GM20000 (cell line): ENCODE results near the gene HECTD2.
"Not testable (repeated sequence)": the region's sequence is repeated elsewhere in the genome, so short reads cannot be mapped to it uniquely, and the experiment has no call there.

ENCODE experiments used
- DNase-seq: peaks from one replicate; pipeline ENCODE4 v3.0.0; 2012; ENCODE audit warnings: low spot score
- CTCF ChIP-seq: IDR thresholded peaks from 2 replicates; pipeline ENCODE4 v1.5.1; 2012; ENCODE audit warnings: mild to moderate bottlenecking, control low read depth; ENCODE audit errors: extremely low read depth, missing control alignments

HECTD2 gene

GRCh38 chr10:91374052-91374451 is 36.1 kb upstream of the HECTD2 start:
- DNase-seq = no peak
- no peak for TF ChIP-seq CTCF

DNA sequence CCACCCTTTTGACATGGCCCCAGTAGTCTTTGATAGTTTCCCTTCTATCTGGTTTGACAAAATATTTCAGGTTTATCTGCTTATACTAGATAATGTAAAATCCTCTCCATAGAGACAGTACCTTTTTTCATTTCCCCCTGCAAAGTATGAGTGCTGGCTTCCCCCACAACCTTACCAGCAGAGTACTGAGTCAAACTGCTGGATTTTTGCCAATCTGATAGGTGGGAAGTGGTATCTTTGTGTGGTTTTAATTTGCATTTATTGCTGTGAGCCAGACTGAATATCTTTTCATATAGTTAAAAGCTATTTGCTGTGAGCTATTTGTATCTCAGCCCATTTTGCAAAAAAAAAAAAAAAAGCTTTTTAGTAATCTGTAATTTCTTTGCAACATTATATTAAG is 32.1 kb upstream of the HECTD2 start:
- TF ChIP-seq CTCF = no peak
- DNase-seq = no peak

- TF ChIP-seq CTCF = no peak
Observed at GRCh38 chr10:91380873-91381256, 29.3 kb upstream of the HECTD2 start.

GRCh38 chr10:91381257-91381891 is 28.8 kb upstream of the HECTD2 start:
- no peak for DNase-seq
- no peak for TF ChIP-seq CTCF

More at GRCh38 chr10:91380873-91381256, 29.3 kb upstream of the HECTD2 start:
- no peak for DNase-seq

DNA sequence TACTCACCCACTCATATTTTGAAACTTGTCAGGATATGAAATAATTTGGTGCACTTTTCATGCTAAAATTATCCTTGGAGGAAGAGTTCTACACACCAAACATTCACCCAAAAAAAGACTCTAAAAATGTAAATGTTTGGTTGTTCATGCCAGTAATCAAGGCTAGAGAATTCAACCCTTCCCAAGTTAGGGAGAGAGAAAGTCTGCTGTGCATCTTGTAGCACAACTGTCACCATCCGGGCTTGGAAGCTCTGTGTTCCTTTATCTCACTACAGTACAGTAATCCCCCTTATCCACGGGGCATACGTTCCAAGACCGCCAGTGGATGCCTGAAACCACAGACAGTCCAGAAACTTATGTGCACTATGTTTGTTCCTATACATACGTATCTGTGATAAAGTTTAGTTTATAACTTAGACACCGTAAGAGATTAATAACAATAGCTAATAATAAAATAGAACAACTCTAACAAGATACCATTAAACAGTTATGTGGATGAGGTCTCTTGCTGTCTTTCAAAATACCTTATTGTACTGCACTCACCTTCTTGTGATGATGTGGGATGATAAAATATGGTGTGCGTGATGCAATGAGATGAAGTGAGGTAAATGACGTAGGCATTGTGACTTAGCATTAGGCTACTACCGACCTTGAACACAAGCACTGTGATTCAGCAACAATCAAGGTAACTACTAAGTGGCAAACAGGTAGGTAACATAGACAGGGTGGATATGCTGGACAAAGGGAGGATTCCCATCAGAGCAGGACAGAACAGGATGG is 24.6 kb upstream of the HECTD2 start:
- TF ChIP-seq CTCF = no peak
- DNase-seq = no peak

DNA sequence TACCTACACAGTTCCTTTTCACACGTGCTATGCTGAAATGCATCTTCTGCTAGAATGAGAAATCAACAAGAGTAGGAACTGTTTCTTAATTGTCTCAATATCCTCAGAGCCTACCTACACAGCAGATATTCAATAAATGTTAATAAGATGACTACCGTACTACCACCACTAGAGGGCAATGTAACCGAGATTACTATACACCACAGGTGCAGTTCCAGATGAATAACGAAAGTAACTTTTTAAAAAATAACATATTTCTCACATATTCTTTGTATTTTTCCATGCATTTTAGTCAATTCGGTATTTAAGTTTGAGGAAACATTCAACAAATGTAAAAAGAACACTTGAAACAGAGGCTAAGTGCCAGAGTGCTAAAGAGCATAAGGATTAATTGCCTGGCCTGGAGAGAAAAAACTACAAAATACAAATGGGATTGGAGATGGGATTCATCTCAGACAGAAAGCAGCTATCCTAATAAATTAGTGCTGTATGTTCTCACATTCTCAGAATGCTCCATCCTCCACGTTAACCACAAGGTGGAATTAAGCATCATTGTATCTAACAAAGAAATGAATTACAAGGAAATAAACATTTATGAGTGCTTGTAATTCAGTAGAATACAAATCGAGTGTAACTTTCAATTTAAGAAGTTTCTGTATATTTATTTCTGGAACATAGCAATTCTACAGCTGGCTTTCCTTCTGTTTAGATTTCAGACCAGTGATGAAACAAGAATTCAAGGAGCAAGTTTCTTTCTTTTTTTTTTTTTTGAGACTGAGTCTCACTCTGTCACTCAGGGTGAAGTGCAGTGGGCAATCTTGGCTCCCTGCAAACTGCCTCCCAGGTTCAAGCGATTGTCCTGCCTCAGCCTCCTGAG is 20.3 kb upstream of the HECTD2 start:
- peak; percentile 51 for TF ChIP-seq CTCF
- peak; percentile 50 for DNase-seq

- DNase-seq = not testable (repeated sequence)
Observed at GRCh38 chr10:91390513-91390825, 19.7 kb upstream of the HECTD2 start.
